C4-2B (cell line): ENCODE data around the gene EIF3K.

Source experiments
- CTCF ChIP-seq: fragments of 450-650 bp; conservative IDR thresholded peaks from 2 replicates; pipeline ENCODE4 v1.5.1; 2017; ENCODE audit warnings: mild to moderate bottlenecking
- ZFX ChIP-seq: fragments of 450-650 bp; IDR thresholded peaks from 2 replicates; pipeline ENCODE4 v1.6.1; 2017

DNA sequence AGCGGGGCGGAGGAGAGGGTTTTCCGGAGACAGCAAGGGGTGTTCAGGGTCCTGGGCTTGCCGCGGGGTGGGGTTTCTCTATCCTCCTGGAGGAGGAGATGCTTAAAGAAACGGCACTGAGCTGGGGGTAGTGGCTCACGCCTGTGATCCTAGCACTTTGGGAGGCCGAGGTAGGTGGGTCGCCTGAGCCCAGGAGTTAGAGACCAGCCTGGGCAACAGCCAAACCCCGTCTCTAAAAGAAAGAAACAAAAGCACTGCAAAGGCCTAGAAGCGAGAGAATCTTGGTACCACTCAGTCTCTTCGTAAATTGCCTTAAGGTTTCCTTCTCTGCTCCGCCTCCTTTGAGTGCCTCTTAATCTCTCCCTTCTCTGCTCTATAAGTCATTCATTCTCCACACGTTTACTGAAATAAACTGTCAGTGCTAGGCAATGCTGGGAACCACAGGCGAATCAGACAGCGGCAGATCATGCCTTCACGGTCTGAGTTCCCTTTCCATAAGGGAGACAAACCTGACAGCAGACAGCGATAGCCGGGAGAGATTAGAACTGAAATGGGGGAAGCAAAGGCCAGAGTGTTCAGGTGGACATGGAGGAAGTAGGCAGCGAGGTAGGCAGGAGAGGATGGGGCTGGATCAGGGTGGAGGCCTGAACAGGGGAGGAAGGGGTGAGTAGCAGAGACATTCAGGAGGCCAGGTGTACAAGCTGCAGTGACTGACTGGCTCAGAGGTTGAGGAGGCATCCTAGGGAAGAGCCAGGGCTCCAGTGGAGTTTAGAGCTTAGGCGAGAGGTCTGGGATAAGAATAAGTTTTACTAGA is 580 bp downstream of the EIF3K start:
- TF ChIP-seq CTCF (no peak), ZFX (no peak)
